SU-DHL-6 (cell line): ENCODE results near the gene TBCCD1.
A peak's percentile ranks its signal among the peaks of the same experiment; 100 is the strongest.

Source experiments
- H2AFZ ChIP-seq: fragments of 200-600 bp; sonication (generic); 2 replicates; pipeline ENCODE4 v1.6.1; 2014; ENCODE audit warnings: low read depth, mild to moderate bottlenecking, moderate library complexity, mixed read lengths, antibody characterized with exemption, low read length; ENCODE audit not compliant: severe bottlenecking
- H3F3A ChIP-seq: fragments of 200-600 bp; shearing (Covaris generic); 2 replicates; pipeline ENCODE4 v1.6.0; 2016; ENCODE audit warnings: antibody characterized with exemption, mild to moderate bottlenecking; ENCODE audit not compliant: insufficient read depth
- H3K27ac ChIP-seq: fragments of 200-600 bp; sonication (generic); 2 replicates; pipeline ENCODE4 v1.5.1; 2016; ENCODE audit warnings: low read depth, mild to moderate bottlenecking, low read length, moderate library complexity, mixed read lengths
- H3K27me3 ChIP-seq: fragments of 200-600 bp; sonication (generic), shearing (Covaris generic); 2 replicates; pipeline ENCODE4 v1.6.0; 2014; ENCODE audit warnings: mild to moderate bottlenecking, low read length
- H3K36me3 ChIP-seq: fragments of 200-600 bp; sonication (generic); 2 replicates; pipeline ENCODE4 v1.6.1; 2014; ENCODE audit warnings: mild to moderate bottlenecking, low read length, mixed read lengths
- H3K4me2 ChIP-seq: fragments of 300-600, 200-600 bp; shearing (Covaris generic), sonication (generic); 2 replicates; pipeline ENCODE4 v1.6.0; 2014; ENCODE audit warnings: low read length, low read depth, mild to moderate bottlenecking; ENCODE audit not compliant: poor library complexity, severe bottlenecking
- H3K4me3 ChIP-seq: fragments of 200-600 bp; sonication (generic); 2 replicates; pipeline ENCODE4 v1.5.1; 2014; ENCODE audit warnings: antibody characterized with exemption, low read length, mild to moderate bottlenecking, mixed read lengths; ENCODE audit not compliant: insufficient read depth, poor library complexity, severe bottlenecking
- H3K79me2 ChIP-seq: fragments of 200-600 bp; sonication (generic); 2 replicates; pipeline ENCODE4 v1.6.1; 2014; ENCODE audit warnings: mild to moderate bottlenecking, low read length, moderate library complexity; ENCODE audit not compliant: insufficient read depth
- H3K9ac ChIP-seq: fragments of 200-600 bp; sonication (generic); 2 replicates; pipeline ENCODE4 v1.7.0; 2014; ENCODE audit warnings: mild to moderate bottlenecking, low read length
- H3K9me2 ChIP-seq: fragments of 200-600 bp; sonication (generic); replicated peaks from 2 replicates; pipeline ENCODE4 v1.6.1; 2014; ENCODE audit warnings: low read length; ENCODE audit not compliant: insufficient read depth
- H3K9me3 ChIP-seq: fragments of 200-600 bp; sonication (generic); 2 replicates; pipeline ENCODE4 v1.6.1; 2014; ENCODE audit warnings: low read length, mixed read lengths; ENCODE audit not compliant: insufficient read depth
- H4K20me1 ChIP-seq: fragments of 200-600 bp; sonication (generic); 2 replicates; pipeline ENCODE4 v1.6.1; 2014; ENCODE audit warnings: low read depth, mild to moderate bottlenecking, antibody characterized with exemption, low read length, moderate library complexity, mixed read lengths
- CTCF ChIP-seq: fragments of 200-600 bp; sonication (generic); IDR thresholded peaks from one replicate; pipeline ENCODE4 v1.5.1; 2017; ENCODE audit warnings: antibody characterized with exemption, mild to moderate bottlenecking, low read length, moderate library complexity; ENCODE audit not compliant: insufficient read depth, poor library complexity, severe bottlenecking
- EZH2phosphoT487 ChIP-seq: fragments of 200-600 bp; sonication (generic), shearing (Covaris generic); conservative IDR thresholded peaks from 2 replicates; pipeline ENCODE4 v1.6.1; 2018; ENCODE audit warnings: mild to moderate bottlenecking, antibody characterized with exemption, low read length, moderate library complexity, mixed read lengths

Gene TBCCD1

DNA sequence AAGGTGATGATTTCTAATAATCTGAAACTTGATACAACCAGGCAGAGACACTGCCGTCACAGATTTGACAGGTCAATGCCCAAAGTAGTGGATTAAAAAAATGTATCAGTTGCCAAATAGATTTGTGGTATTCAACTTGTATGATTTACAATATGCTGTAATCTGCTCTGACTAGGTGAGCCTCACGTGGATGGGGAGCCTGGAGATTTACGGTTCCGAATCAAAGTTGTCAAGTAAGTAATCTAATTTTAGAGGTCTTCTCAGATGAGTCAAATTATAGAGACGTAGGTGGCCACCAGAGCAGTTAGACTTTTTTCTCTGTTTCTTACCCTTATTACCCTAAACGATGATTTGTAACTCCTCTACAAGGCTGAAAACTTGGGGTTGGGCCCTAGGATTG, 15.4 kb upstream of the TBCCD1 start:
- H3K4me3 ChIP-seq, result no peak overlapping the region

GRCh38 chr3:186580785-186581184, 13.6 kb upstream of the TBCCD1 start:
- Histone ChIP-seq H3K9me2 (no peaks in the 10 kb centered on the region), H3F3A (peaks cover 6% of the 10 kb centered on the region), H3K4me3 (no peak overlapping the region), H3K36me3 (peaks cover 85% of the 10 kb centered on the region), H3K9me3 (no peaks in the 10 kb centered on the region), H3K27me3 (no peaks in the 10 kb centered on the region), H2AFZ (no peak overlapping the region), H3K27ac (no peak overlapping the region), H3K79me2 (peaks cover 10% of the 10 kb centered on the region), H3K9ac (no peak overlapping the region), H3K4me2 (no peak overlapping the region), H4K20me1 (0 out of 2 replicates have a peak, but pooled peaks cover 3% of the 10 kb centered on the region)
- no peak for TF ChIP-seq EZH2phosphoT487

More for the DNA sequence above, 15.4 kb upstream of the TBCCD1 start:
- Histone ChIP-seq H4K20me1 (0 out of 2 replicates have a peak, but pooled peaks cover 1% of the 10 kb centered on the region), H2AFZ (no peak overlapping the region), H3K36me3 (peaks cover 74% of the 10 kb centered on the region), H3K9me3 (no peaks in the 10 kb centered on the region), H3F3A (peaks cover 13% of the 10 kb centered on the region), H3K9me2 (no peaks in the 10 kb centered on the region), H3K27me3 (no peaks in the 10 kb centered on the region), H3K79me2 (peaks cover 7% of the 10 kb centered on the region), H3K4me2 (no peak overlapping the region), H3K9ac (no peak overlapping the region), H3K27ac (no peak overlapping the region)
- TF ChIP-seq EZH2phosphoT487, result no peak
- no peak for TF ChIP-seq CTCF

GRCh38 chr3:186577521-186577920, 10.4 kb upstream of the TBCCD1 start:
- no peak overlapping the region for H3K4me3 ChIP-seq
- 0 out of 2 replicates have a peak, but pooled peaks cover 3% of the 10 kb centered on the region for H4K20me1 ChIP-seq
- no peaks in the 10 kb centered on the region for H3K27me3 ChIP-seq
- H3K9ac ChIP-seq, result no peak overlapping the region
- H3K79me2 ChIP-seq, result peaks cover 34% of the 10 kb centered on the region
- no peak overlapping the region for H2AFZ ChIP-seq
- peaks cover 8% of the 10 kb centered on the region for H3F3A ChIP-seq
- H3K36me3 ChIP-seq, result peaks cover 92% of the 10 kb centered on the region
- H3K9me2 ChIP-seq, result no peaks in the 10 kb centered on the region
- H3K4me2 ChIP-seq, result no peak overlapping the region
- TF ChIP-seq EZH2phosphoT487 (no peak), CTCF (no peak)
- H3K27ac ChIP-seq, result no peak overlapping the region
- H3K9me3 ChIP-seq, result no peaks in the 10 kb centered on the region

DNA sequence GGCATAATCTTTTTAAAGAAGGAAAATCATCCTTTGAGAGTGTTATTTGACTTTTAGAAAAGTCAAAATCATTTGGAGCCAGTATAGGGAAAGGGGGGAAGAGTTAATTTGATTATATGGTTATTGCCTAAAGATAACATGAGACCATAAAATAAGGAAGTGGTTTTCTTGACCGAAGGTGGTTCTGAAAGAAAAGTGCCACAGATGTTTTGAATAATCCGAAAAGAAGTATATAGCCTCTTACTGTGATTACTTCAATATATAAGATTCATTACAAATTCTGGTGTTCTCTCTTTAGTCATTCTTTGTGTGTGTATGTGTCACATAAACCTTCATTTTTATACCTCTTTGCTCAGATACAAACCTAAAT, 4.5 kb upstream of the TBCCD1 start:
- no peaks in the 10 kb centered on the region for H3K9me2 ChIP-seq
- H3K9me3 ChIP-seq, result no peaks in the 10 kb centered on the region
- peaks cover 40% of the 10 kb centered on the region for H3K36me3 ChIP-seq
- no peak overlapping the region for H3K27ac ChIP-seq
- no peak overlapping the region for H2AFZ ChIP-seq
- TF ChIP-seq EZH2phosphoT487 (no peak), CTCF (no peak)
- no peaks in the 10 kb centered on the region for H4K20me1 ChIP-seq
- H3K4me2 ChIP-seq, result peak overlapping the region; percentile 76
- peak overlapping the region; percentile 80 for H3K9ac ChIP-seq
- peak overlapping the region; percentile 95 for H3K4me3 ChIP-seq
- H3K27me3 ChIP-seq, result no peaks in the 10 kb centered on the region
- peaks cover 56% of the 10 kb centered on the region for H3K79me2 ChIP-seq
- H3F3A ChIP-seq, result peaks cover 2% of the 10 kb centered on the region; the same call in 1 of the 2 replicates
